ENCODE data around the gene H1-8. TPM values are rescaled to one million over a fixed set of nuclear protein-coding genes. Genes with fewer than 3 reads are reported as not detected.
"Not testable (repeated sequence)": the region's sequence is repeated elsewhere in the genome, so short reads cannot be mapped to it uniquely, and the experiment has no call there.

H1-8 gene
- total RNA-seq, 4 donors from 2014 or later, result not detected

GRCh38 chr3:129512595-129512994, 30.4 kb upstream of the H1-8 start:
- DNase-seq (ENCODE audit: low spot score) (no peak), ATAC-seq (ENCODE audit: low FRiP score) (no peak)
- no peak for TF ChIP-seq CTCF (IDR thresholded peaks at IDR 0.05)

GRCh38 chr3:129513705-129514104, 29.3 kb upstream of the H1-8 start:
- no peak for TF ChIP-seq CTCF (IDR thresholded peaks at IDR 0.05)
- DNase-seq (ENCODE audit: low spot score) (no peak), ATAC-seq (ENCODE audit: low FRiP score) (no peak)

GRCh38 chr3:129514110-129514509, 28.9 kb upstream of the H1-8 start:
- no peak for ATAC-seq (ENCODE audit: low FRiP score)
- no peak for DNase-seq (ENCODE audit: low spot score)
- TF ChIP-seq CTCF (IDR thresholded peaks at IDR 0.05), result no peak

GRCh38 chr3:129514563-129514962, 28.4 kb upstream of the H1-8 start:
- DNase-seq (ENCODE audit: low spot score), result no peak
- ATAC-seq (ENCODE audit: low FRiP score), result no peak
- no peak for TF ChIP-seq CTCF (IDR thresholded peaks at IDR 0.05)

- DNase-seq (ENCODE audit: low spot score); ATAC-seq (ENCODE audit: low FRiP score): not testable (repeated sequence)
Measured at GRCh38 chr3:129515108-129515820, 27.7 kb upstream of the H1-8 start.

- not testable (repeated sequence) for DNase-seq (ENCODE audit: low spot score); ATAC-seq (ENCODE audit: low FRiP score)
Measured at GRCh38 chr3:129515821-129516432, 27.0 kb upstream of the H1-8 start.

GRCh38 chr3:129517516-129517915, 25.5 kb upstream of the H1-8 start:
- no peak for TF ChIP-seq CTCF (IDR thresholded peaks at IDR 0.05)
- DNase-seq (ENCODE audit: low spot score) (no peak), ATAC-seq (ENCODE audit: low FRiP score) (no peak)

GRCh38 chr3:129518038-129518561, 24.9 kb upstream of the H1-8 start:
- ATAC-seq (ENCODE audit: low FRiP score), result no peak
- no peak for DNase-seq (ENCODE audit: low spot score)
- no peak for TF ChIP-seq CTCF (IDR thresholded peaks at IDR 0.05)

Measured in omental fat pad (tissue), 4 donors.